ENCODE data around the gene ZNF423.

ZNF423 gene

DNA sequence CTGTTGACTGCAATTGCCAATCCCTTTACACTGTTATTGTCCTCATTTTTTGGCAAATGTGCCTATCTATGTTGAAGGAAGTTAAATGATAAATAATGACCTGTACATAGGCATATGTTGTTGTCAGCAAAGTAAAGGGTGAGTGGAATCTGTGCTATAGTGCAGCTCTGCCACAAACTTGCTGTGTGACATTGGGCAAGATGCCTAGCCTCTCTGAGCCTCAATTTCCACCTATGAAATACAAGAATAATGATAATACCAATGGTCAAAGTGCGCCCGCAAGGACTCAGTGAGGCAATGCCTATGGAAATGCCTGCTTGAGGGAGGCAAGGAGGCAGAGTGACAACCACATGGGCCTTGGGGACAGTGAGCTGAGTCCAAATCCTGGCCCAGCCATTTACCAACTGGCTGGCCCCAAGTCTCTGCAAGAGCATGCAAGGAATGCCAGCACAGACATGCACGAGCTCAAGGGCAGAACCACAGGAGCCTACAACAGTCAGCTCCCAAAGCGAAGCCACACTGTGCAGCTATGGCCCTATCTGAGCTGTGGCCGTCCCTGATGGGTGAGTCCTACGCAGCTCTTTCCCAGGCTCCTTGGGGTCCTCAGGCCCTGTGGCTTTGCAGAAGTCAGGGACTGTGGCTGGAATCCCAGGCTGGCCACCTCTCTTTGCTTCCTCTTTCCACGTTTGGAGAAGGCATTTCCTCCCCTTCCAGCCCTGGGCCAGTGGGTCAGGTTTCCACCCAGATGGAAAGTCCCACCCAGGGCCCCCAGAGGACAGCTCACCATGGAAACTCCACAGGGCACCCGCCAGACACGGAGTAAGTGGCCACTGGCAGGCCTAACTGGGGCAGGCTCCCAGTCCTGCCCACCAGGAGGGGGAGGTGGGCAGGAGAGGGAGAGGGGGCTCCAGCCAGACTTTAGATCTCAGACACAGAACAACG lies 82.1 kb downstream of the ZNF423 start:
- no peaks in the 10 kb centered on the region for H3K36me3 ChIP-seq (ENCODE audit: insufficient read depth, low read length)
- H4K20me1 ChIP-seq (ENCODE audit: insufficient read depth, low read length): no peaks in the 10 kb centered on the region
- H3K27ac ChIP-seq (ENCODE audit: low read depth, low read length, poor library complexity, severe bottlenecking): no peak overlapping the region
- H3K9me2 ChIP-seq (ENCODE audit: low read depth, low read length): no peaks in the 10 kb centered on the region
- no peak overlapping the region for H2AFZ ChIP-seq (ENCODE audit: low read length)
- H3K4me3 ChIP-seq (ENCODE audit: low read depth, low read length, poor library complexity, severe bottlenecking): no peak overlapping the region
- no peaks in the 10 kb centered on the region for H3F3A ChIP-seq (ENCODE audit: insufficient read depth, low read length)
- H3K9ac ChIP-seq (ENCODE audit: low read length): no peak overlapping the region
- no peaks in the 10 kb centered on the region for H3K4me1 ChIP-seq (ENCODE audit: insufficient read depth, low read length, severe bottlenecking)
- H3K79me2 ChIP-seq (ENCODE audit: insufficient read depth, low read length): no peaks in the 10 kb centered on the region
- H3K4me2 ChIP-seq (ENCODE audit: low read length): no peak overlapping the region
- H3K9me3 ChIP-seq (ENCODE audit: low read length): no peaks in the 10 kb centered on the region
- H3K27me3 ChIP-seq (ENCODE audit: insufficient read depth, low read length): no peaks in the 10 kb centered on the region
- TF ChIP-seq EZH2 (IDR thresholded peaks at IDR 0.05; ENCODE audit: borderline replicate concordance, low read length): no peak
- TF ChIP-seq, protein P1, sequence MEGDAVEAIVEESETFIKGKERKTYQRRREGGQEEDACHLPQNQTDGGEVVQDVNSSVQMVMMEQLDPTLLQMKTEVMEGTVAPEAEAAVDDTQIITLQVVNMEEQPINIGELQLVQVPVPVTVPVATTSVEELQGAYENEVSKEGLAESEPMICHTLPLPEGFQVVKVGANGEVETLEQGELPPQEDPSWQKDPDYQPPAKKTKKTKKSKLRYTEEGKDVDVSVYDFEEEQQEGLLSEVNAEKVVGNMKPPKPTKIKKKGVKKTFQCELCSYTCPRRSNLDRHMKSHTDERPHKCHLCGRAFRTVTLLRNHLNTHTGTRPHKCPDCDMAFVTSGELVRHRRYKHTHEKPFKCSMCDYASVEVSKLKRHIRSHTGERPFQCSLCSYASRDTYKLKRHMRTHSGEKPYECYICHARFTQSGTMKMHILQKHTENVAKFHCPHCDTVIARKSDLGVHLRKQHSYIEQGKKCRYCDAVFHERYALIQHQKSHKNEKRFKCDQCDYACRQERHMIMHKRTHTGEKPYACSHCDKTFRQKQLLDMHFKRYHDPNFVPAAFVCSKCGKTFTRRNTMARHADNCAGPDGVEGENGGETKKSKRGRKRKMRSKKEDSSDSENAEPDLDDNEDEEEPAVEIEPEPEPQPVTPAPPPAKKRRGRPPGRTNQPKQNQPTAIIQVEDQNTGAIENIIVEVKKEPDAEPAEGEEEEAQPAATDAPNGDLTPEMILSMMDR (IDR thresholded peaks at IDR 0.05; ENCODE audit: low read length): no peak

DNA sequence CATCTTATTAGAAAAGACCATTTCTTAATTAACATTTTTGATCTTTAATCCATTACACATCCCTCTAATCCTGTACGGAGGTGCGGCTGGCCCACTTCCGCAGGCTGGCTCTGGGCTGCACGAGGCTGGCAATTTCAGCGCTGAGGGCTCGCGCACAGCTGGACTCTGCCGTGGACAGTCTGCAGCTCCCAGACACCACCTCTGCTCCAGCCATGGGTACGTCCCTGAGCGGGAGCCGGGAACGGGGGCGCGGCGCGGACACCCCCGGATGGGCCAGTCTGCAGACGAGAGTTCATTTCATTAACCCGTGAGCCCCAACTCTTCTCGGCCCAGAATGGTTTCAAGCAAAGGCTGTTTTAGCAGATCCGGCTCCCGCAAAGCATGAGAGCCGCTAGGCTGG lies 87.9 kb downstream of the ZNF423 start:
- Histone ChIP-seq H3K9ac (ENCODE audit: low read length) (no peak overlapping the region), H3F3A (ENCODE audit: insufficient read depth, low read length) (no peaks in the 10 kb centered on the region), H3K4me1 (ENCODE audit: insufficient read depth, low read length, severe bottlenecking) (no peaks in the 10 kb centered on the region), H4K20me1 (ENCODE audit: insufficient read depth, low read length) (no peaks in the 10 kb centered on the region), H3K27me3 (ENCODE audit: insufficient read depth, low read length) (no peaks in the 10 kb centered on the region), H3K9me3 (ENCODE audit: low read length) (no peaks in the 10 kb centered on the region), H3K36me3 (ENCODE audit: insufficient read depth, low read length) (no peaks in the 10 kb centered on the region), H3K4me3 (ENCODE audit: low read depth, low read length, poor library complexity, severe bottlenecking) (no peak overlapping the region), H3K4me2 (ENCODE audit: low read length) (no peak overlapping the region), H3K27ac (ENCODE audit: low read depth, low read length, poor library complexity, severe bottlenecking) (no peak overlapping the region), H2AFZ (ENCODE audit: low read length) (no peak overlapping the region), H3K79me2 (ENCODE audit: insufficient read depth, low read length) (no peaks in the 10 kb centered on the region), H3K9me2 (ENCODE audit: low read depth, low read length) (no peaks in the 10 kb centered on the region)
- TF ChIP-seq, protein P1 (IDR thresholded peaks at IDR 0.05; ENCODE audit: low read length): no peak
- no peak for TF ChIP-seq EZH2 (IDR thresholded peaks at IDR 0.05; ENCODE audit: borderline replicate concordance, low read length)

DNA sequence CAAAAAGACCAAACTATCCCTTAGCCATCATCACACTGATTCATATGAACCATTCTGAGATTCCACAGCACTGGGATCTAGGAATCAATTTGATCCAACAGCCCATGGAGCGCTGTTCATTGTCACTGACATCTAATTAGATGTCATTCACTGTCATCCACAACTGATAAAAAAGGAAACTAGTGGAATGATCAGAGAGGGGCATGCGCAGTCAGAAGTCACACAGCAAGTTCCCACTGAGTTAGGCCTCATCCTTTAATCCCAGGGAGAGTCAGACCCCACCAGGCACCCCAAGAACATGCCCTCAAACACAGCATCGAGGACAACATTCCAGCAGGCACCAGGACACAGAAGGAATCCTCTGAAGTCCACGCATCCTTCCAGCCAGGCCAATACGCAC lies 88.5 kb downstream of the ZNF423 start:
- Histone ChIP-seq H3K27ac (ENCODE audit: low read depth, low read length, poor library complexity, severe bottlenecking) (no peak overlapping the region), H3K79me2 (ENCODE audit: insufficient read depth, low read length) (no peaks in the 10 kb centered on the region), H3K4me2 (ENCODE audit: low read length) (no peak overlapping the region), H3K4me1 (ENCODE audit: insufficient read depth, low read length, severe bottlenecking) (no peaks in the 10 kb centered on the region), H3F3A (ENCODE audit: insufficient read depth, low read length) (no peaks in the 10 kb centered on the region), H3K9me2 (ENCODE audit: low read depth, low read length) (no peaks in the 10 kb centered on the region), H3K9ac (ENCODE audit: low read length) (no peak overlapping the region), H3K27me3 (ENCODE audit: insufficient read depth, low read length) (no peaks in the 10 kb centered on the region), H2AFZ (ENCODE audit: low read length) (no peak overlapping the region), H3K36me3 (ENCODE audit: insufficient read depth, low read length) (no peaks in the 10 kb centered on the region), H3K9me3 (ENCODE audit: low read length) (no peaks in the 10 kb centered on the region), H4K20me1 (ENCODE audit: insufficient read depth, low read length) (no peaks in the 10 kb centered on the region), H3K4me3 (ENCODE audit: low read depth, low read length, poor library complexity, severe bottlenecking) (no peak overlapping the region)
- TF ChIP-seq EZH2 (IDR thresholded peaks at IDR 0.05; ENCODE audit: borderline replicate concordance, low read length): no peak
- TF ChIP-seq, protein P1 (IDR thresholded peaks at IDR 0.05; ENCODE audit: low read length): no peak
